H7 (cell line): ENCODE measurements around the gene CCNB3. TPM values are rescaled to one million over a fixed set of nuclear protein-coding genes. Genes with fewer than 3 reads are reported as not detected.
"Not testable (repeated sequence)": the region's sequence is repeated elsewhere in the genome, so short reads cannot be mapped to it uniquely, and the experiment has no call there.

Experiments used
- DNase-seq: peaks from one replicate; pipeline ENCODE4 v3.0.0; 2012
- H3K27me3 ChIP-seq: 2 replicates; pipeline ENCODE4 v1.6.0; 2011; ENCODE audit warnings: mild to moderate bottlenecking, low read length; ENCODE audit not compliant: control insufficient read depth, insufficient read depth
- H3K36me3 ChIP-seq: replicated peaks from 2 replicates; pipeline ENCODE4 v1.5.1; 2011; ENCODE audit warnings: low read length; ENCODE audit not compliant: control insufficient read depth, insufficient read depth
- H3K4me3 ChIP-seq: 2 replicates; pipeline ENCODE4 v1.5.1; 2011; ENCODE audit warnings: low read depth, mild to moderate bottlenecking, control low read depth, low read length, moderate library complexity; ENCODE audit not compliant: insufficient read depth
- total RNA-seq: library from RNA; depleted of rRNA; stranded (reverse); fragments of >200 nt; shearing (Covaris generic); gene quantifications from 2 replicates; pipeline ENCODE4 v1.2.3, GENCODE V29; 2014

Gene CCNB3
- total RNA-seq, 1 experiment from 2014 or later, result 0.10 TPM

DNA sequence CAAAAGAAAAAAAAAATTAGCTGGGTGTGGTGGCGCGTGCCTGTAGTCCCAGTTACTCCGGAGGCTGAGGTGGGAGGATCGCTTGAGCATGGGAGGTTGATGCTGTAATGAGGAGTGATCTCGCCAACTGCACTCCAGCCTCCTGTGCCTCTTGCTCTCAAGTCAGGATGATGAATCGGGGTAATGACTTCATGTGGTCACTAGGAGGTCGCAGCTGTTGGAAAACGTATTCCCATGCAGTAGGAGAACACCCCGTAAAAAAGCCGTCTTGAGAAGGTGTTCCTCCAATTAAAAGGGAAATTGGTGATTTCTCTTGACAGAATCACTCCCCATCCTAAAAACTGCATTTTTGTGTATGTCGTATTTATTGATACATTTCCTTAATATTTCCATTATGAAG is 2.2 kb downstream of the CCNB3 start:
- H3K36me3 ChIP-seq, result no peaks in the 10 kb centered on the region
- DNase-seq, result no peak
- H3K27me3 ChIP-seq, result no peaks in the 10 kb centered on the region
- H3K4me3 ChIP-seq, result no peak overlapping the region

- H3K4me3 ChIP-seq, result no peak overlapping the region
- peak; percentile 8 for DNase-seq
- H3K27me3 ChIP-seq, result no peaks in the 10 kb centered on the region
- H3K36me3 ChIP-seq, result no peaks in the 10 kb centered on the region
Measured at GRCh38 chrX:50211510-50211909, 6.9 kb downstream of the CCNB3 start.

DNA sequence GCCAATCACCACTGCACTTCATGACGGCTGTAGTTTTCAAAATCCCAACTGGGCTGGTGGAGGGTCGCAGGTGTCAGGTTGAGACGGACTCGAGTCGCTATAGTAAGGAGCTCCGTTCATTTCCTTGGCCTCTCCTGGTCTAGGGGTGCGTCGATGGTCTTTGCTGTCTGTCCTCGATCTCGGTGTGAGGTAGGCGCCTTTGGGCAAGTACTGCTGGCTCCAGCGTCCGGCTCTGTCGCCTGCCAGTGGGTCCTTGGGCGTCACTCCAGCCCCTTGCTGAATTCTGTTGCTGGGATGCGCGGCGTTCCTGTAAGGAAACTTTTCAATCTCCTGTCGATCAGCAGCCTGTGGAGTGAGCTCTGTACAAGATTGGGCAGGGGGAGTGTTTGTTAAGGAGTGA is 76.7 kb downstream of the CCNB3 start:
- Histone ChIP-seq H3K27me3 (no peaks in the 10 kb centered on the region), H3K4me3 (no peak overlapping the region), H3K36me3 (no peaks in the 10 kb centered on the region)
- DNase-seq, result no peak

DNA sequence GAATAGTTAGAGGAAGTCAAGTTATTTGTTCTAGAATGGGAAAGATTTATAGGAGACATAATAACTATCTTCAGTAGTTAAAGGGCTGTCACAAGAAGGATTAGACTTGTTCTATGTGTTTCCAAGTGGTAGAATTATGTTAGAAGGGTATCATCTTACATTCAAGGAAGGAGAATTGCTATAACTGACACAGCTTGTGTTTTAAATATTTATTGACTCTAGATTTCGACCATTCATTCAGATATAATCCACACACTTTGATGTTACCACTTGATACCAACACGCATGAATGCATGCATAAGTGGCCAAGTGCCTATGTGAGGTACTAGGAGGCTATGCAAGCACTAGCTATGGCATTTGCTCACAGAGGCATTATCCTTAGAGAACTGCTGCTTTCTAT is 122.7 kb downstream of the CCNB3 start:
- Histone ChIP-seq H3K36me3 (no peaks in the 10 kb centered on the region), H3K4me3 (no peak overlapping the region), H3K27me3 (no peaks in the 10 kb centered on the region)
- no peak for DNase-seq

- not testable (repeated sequence) for H3K36me3 ChIP-seq, H3K4me3 ChIP-seq, H3K27me3 ChIP-seq
- DNase-seq, result peak; percentile 9
Measured at GRCh38 chrX:50332668-50333067, 128.1 kb downstream of the CCNB3 start.

DNA sequence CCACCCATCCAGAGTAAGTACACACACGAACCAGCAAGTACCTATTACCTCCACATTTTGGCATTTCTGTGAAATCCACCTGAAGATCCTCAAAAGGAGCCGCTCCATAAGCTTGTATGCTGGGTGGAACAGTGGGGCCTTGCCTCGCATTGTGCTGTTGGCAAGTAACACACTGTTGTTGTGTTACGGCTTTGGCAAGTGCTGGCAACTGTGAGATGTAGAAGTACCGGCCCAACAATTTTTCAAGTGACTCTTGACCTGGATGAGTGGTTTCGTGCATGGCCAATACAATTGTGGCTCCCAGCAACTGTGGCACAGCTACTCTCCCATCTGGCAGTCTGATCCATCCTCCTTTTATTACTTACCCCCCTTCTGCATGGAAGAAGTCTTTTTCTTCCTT is 128.7 kb downstream of the CCNB3 start:
- DNase-seq, result no peak
- H3K27me3 ChIP-seq, result no peaks in the 10 kb centered on the region
- no peak overlapping the region for H3K4me3 ChIP-seq

DNA sequence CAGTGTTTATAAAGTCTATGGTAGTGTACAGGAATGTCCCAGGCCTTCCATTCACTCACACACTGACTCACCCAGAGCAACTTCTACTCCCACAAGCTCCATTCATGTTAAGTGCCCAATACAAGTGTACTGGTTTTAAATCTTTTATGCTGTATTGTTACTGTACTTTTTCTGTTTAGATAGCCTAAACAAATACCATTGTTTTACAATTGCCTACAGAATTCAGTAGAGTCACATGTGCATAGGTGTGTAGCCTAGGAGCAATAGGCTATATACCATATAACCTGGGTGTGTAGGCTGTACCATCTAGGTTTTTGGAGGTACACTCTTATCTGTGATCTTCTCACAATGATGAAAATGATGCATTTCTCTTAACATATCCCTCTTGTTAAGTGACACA is 139.4 kb downstream of the CCNB3 start:
- H3K36me3 ChIP-seq, result no peaks in the 10 kb centered on the region
- no peak overlapping the region for H3K4me3 ChIP-seq
- DNase-seq, result no peak
- H3K27me3 ChIP-seq, result no peaks in the 10 kb centered on the region; the same call in 1 of the 2 replicates

More for the DNA sequence above, 128.7 kb downstream of the CCNB3 start:
- H3K36me3 ChIP-seq, result no peaks in the 10 kb centered on the region

- Histone ChIP-seq H3K27me3 (no peaks in the 10 kb centered on the region), H3K4me3 (no peak overlapping the region), H3K36me3 (0 out of 2 replicates have a peak, but pooled peaks cover 1% of the 10 kb centered on the region)
- no peak for DNase-seq
Measured at GRCh38 chrX:50372966-50373365, 168.4 kb downstream of the CCNB3 start.

DNA sequence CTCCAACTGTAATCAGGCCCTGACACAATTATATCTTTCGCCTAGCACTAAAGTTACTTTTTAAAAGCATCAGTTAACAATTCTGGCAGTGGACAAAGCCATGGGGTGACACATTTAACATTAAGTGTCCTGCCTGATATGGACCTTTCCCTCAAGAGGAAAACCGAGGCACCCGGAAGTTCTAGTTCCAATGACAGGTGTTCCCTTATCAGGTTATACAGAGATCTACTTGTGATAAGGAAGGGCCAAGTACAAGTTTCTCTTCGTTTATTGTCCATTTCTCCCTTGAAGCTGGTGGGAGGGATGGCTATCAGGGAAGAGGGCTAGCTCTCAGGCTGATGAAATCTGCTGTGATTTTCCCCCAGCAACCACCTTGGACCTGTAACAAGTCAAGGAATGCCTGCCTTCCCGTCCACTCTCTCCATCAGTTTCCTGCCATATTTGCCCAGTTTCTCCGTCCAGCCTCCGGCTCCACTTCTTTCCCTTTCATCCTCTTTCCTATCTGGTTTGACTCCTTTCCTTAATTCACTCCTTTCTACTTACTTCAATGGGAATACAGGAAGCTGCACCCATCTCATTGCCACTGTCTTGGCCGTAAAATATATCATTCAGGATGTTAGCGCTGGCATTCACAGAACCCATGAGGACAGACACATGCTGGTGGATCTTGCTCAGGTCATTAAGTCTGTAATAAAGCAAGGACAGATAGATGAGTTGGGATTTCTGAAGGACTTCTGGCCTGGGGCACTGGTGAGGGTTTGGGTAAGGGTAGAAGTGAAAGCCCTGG is 171.1 kb downstream of the CCNB3 start:
- DNase-seq, result no peak
- peaks cover 1% of the 10 kb centered on the region; the same call in 1 of the 2 replicates for H3K36me3 ChIP-seq
- no peak overlapping the region for H3K4me3 ChIP-seq
- no peaks in the 10 kb centered on the region for H3K27me3 ChIP-seq

- Histone ChIP-seq H3K4me3 (no peak overlapping the region), H3K36me3 (peaks cover 3% of the 10 kb centered on the region; the same call in 1 of the 2 replicates), H3K27me3 (no peaks in the 10 kb centered on the region)
- no peak for DNase-seq
Measured at GRCh38 chrX:50381729-50382415, 177.3 kb downstream of the CCNB3 start.

- H3K27me3 ChIP-seq, result no peaks in the 10 kb centered on the region
- DNase-seq, result no peak
- H3K4me3 ChIP-seq, result no peak overlapping the region
- H3K36me3 ChIP-seq, result peaks cover 1% of the 10 kb centered on the region; the same call in 1 of the 2 replicates
Measured at GRCh38 chrX:50386520-50386919, 182.0 kb downstream of the CCNB3 start.

DNA sequence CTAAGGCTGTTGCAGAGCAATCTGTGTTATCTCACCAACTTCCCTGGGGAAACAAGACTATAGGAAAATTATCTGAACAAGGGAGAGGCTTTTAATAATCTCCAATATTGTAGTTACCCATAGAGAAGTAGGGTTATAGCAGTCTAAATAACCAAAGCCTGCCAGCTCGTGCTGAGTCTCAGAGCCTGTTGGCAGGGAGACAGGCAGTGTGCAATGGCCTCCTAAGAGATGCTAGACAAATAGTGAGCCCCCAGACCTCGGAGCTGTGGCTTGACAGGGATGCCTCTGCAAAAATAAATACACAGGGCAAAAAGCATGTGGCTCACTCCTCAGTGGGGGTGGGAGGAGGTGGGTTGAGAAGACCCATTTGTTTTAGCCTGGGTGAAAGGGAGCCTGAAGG is 189.3 kb downstream of the CCNB3 start:
- no peak overlapping the region for H3K4me3 ChIP-seq
- H3K27me3 ChIP-seq, result no peaks in the 10 kb centered on the region
- H3K36me3 ChIP-seq, result no peaks in the 10 kb centered on the region
- DNase-seq, result no peak
